HepG2 (cell line): ENCODE data around the gene ZBTB46. TPM values are rescaled to one million over a fixed set of nuclear protein-coding genes. Genes with fewer than 3 reads are reported as not detected.

ENCODE experiments used
- ATF7-NPFF ChIP-seq: sonication (generic); formaldehyde crosslinking; IDR thresholded peaks from 2 replicates; pipeline ENCODE4 v1.8.1; 2023; ENCODE audit warnings: mild to moderate bottlenecking, low read depth, missing genetic modification reagents, moderate library complexity
- FLYWCH1 ChIP-seq: sonication (generic); formaldehyde crosslinking; IDR thresholded peaks from 2 replicates; pipeline ENCODE4 v1.8.1; 2023; ENCODE audit warnings: mild to moderate bottlenecking, missing genetic modification reagents
- MATR3 ChIP-seq: sonication (generic); formaldehyde crosslinking; IDR thresholded peaks from 2 replicates; pipeline ENCODE4 v1.4.0; 2020; ENCODE audit warnings: missing genetic modification reagents
- NFATC3 ChIP-seq: sonication (generic); formaldehyde crosslinking; IDR thresholded peaks from 2 replicates; pipeline ENCODE4 v1.5.1; 2020; ENCODE audit warnings: mild to moderate bottlenecking, missing genetic modification reagents
- NFE2 ChIP-seq: sonication (generic); formaldehyde crosslinking; IDR thresholded peaks from 2 replicates; pipeline ENCODE4 v1.4.0; 2020; ENCODE audit warnings: missing genetic modification reagents
- REL ChIP-seq: sonication (generic); formaldehyde crosslinking; conservative IDR thresholded peaks from 2 replicates; pipeline ENCODE4 v1.8.0; 2022; ENCODE audit warnings: mild to moderate bottlenecking, missing genetic modification reagents, moderate library complexity
- RFX5 ChIP-seq: IDR thresholded peaks from 2 replicates; pipeline ENCODE4 v1.6.1; 2011; ENCODE audit warnings: low read depth, low read length, improper control_type of control experiment
- SP2 ChIP-seq: sonication (generic); formaldehyde crosslinking; IDR thresholded peaks from 2 replicates; pipeline ENCODE4 v1.5.1; 2020; ENCODE audit warnings: mild to moderate bottlenecking, missing genetic modification reagents
- TBX3 ChIP-seq: fragments of 450-650 bp; IDR thresholded peaks from 2 replicates; pipeline ENCODE4 v1.6.1; 2017; ENCODE audit warnings: antibody characterized with exemption, mild to moderate bottlenecking, inconsistent platforms, borderline replicate concordance
- TSC22D2 ChIP-seq: sonication (generic); formaldehyde crosslinking; IDR thresholded peaks from 2 replicates; pipeline ENCODE4 v1.5.1; 2020; ENCODE audit warnings: missing genetic modification reagents, mild to moderate bottlenecking, borderline replicate concordance
- YEATS4 ChIP-seq: sonication (generic); formaldehyde crosslinking; IDR thresholded peaks from 2 replicates; pipeline ENCODE4 v1.4.0; 2020; ENCODE audit warnings: missing genetic modification reagents, borderline replicate concordance
- ZNF282 ChIP-seq: fragments of 450-650 bp; IDR thresholded peaks from 2 replicates; pipeline ENCODE4 v1.6.1; 2018; ENCODE audit not compliant: partially characterized antibody
- ZNF749 ChIP-seq: sonication (generic); formaldehyde crosslinking; IDR thresholded peaks from 2 replicates; pipeline ENCODE4 v1.8.0; 2022; ENCODE audit warnings: mild to moderate bottlenecking, missing genetic modification reagents, moderate library complexity, borderline replicate concordance
- ZNF839 ChIP-seq: sonication (generic); formaldehyde crosslinking; IDR thresholded peaks from 2 replicates; pipeline ENCODE4 v1.4.0; 2020; ENCODE audit warnings: missing genetic modification reagents, mild to moderate bottlenecking, borderline replicate concordance
- ZSCAN25 ChIP-seq: sonication (generic); formaldehyde crosslinking; IDR thresholded peaks from 2 replicates; pipeline ENCODE4 v1.8.0; 2022; ENCODE audit warnings: mild to moderate bottlenecking, missing genetic modification reagents
- polyA plus RNA-seq, 8 experiments: library from polyadenylated mRNA; depleted of rRNA in 3 of 8; stranded (reverse) in 7 of 8; unstranded in 1 of 8; fragments of >200 nt; fragmentation: Illumina TruSeq in 4 of 8; extraction: Trizol in 4 of 8; gene quantifications; 2 replicates each; pipeline versions ENCODE4 v1.2.1 to v1.2.3, GENCODE V29; 2011 to 2016; ENCODE audit warnings: low read depth in 4 of 8, missing spikeins in 1 of 8, mixed read lengths in 1 of 8; ENCODE audit not compliant: insufficient read depth in 1 of 8
- total RNA-seq, 5 experiments: library from RNA; depleted of rRNA; stranded (reverse); fragments of >200 nt; fragmentation: Illumina TruSeq; extraction: Trizol; gene quantifications; 2 replicates each; pipeline ENCODE4 v1.2.3, GENCODE V29; 2016; ENCODE audit warnings: low read depth in 1 of 5
- TF ChIP-seq, protein P1 (sequence below): sonication (generic); formaldehyde crosslinking; IDR thresholded peaks from 2 replicates; pipeline ENCODE4 v1.8.0; 2022; ENCODE audit warnings: mild to moderate bottlenecking, missing genetic modification reagents, borderline replicate concordance
- TF ChIP-seq, protein P2 (sequence below): sonication (generic); formaldehyde crosslinking; IDR thresholded peaks from 2 replicates; pipeline ENCODE4 v1.4.0; 2020; ENCODE audit warnings: mild to moderate bottlenecking, missing genetic modification reagents
- TF ChIP-seq, protein P3 (sequence below): sonication (generic); formaldehyde crosslinking; IDR thresholded peaks from 2 replicates; pipeline ENCODE4 v1.5.1; 2020; ENCODE audit warnings: mild to moderate bottlenecking, missing genetic modification reagents, moderate library complexity
- TF ChIP-seq, protein P4 (sequence below): IDR thresholded peaks from 2 replicates; pipeline ENCODE4 v1.6.1; 2016; ENCODE audit warnings: missing compliant biosample characterization, missing genetic modification reagents, borderline replicate concordance
- TF ChIP-seq, protein P5 (sequence below): sonication (generic); formaldehyde crosslinking; IDR thresholded peaks from 2 replicates; pipeline ENCODE4 v1.5.0; 2020; ENCODE audit warnings: missing genetic modification reagents

ZBTB46 gene
- total and polyA plus RNA-seq, 2 of the 13 experiments (the other 11 are each of a cell fraction or from before 2014, with no cell fraction given) = 1.6 to 13.5 TPM

DNA sequence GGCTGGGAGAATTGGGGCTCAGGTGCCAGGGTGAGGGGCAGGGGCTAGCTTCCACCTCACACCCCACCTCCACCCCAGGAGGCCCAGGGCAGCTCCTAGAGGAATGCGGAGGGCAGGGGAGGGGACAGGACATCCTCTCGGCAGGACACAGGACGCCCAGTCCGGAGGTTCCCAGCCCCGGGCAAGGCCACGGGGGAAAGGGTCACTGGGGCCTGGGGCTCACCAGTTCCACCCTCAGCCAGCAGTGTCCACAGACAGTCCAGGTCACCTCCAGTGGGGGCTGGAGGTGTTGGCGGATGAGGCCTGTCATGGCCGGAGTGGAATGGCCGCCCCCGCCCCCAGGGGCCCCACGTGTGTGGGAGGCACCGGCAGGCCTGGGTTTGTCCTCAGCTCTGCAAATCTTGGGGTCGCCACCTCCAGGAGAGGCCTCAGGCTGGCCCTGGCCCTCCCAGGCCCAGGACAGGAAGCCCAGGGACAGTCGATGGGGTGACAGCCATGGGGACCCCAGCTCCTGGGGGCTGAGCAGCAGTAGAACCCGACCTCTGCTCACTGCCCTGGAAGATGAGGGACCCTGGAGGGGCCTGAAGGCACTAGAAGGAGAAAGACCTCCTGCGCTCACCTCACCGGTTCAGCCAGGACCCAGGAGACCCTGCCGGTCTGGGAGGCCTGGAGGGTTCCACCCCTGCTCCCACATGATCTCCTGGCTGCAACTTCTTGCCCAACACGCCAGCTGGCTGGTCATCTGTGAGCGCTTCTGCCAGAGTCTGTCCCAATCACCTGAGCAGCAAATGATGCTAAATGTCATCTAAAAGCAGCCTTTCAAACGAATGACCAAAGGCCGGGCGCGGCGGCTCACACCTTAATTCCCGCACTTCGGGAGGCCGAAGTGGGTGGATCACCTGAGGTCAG lies 17.2 kb upstream of the ZBTB46 start (continued):
- TF ChIP-seq, protein P1, sequence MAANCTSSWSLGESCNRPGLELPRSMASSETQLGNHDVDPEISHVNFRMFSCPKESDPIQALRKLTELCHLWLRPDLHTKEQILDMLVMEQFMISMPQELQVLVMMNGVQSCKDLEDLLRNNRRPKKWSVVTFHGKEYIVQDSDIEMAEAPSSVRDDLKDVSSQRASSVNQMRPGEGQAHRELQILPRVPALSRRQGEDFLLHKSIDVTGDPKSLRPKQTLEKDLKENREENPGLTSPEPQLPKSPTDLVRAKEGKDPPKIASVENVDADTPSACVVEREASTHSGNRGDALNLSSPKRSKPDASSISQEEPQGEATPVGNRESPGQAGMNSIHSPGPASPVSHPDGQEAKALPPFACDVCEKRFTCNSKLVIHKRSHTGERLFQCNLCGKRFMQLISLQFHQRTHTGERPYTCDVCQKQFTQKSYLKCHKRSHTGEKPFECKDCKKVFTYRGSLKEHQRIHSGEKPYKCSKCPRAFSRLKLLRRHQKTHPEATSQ (CRISPR knock-in tag) = no peak
- TF ChIP-seq REL (CRISPR knock-in tag) = no peak
- no peak for TF ChIP-seq TSC22D2 (CRISPR knock-in tag)
- TF ChIP-seq, protein P2, sequence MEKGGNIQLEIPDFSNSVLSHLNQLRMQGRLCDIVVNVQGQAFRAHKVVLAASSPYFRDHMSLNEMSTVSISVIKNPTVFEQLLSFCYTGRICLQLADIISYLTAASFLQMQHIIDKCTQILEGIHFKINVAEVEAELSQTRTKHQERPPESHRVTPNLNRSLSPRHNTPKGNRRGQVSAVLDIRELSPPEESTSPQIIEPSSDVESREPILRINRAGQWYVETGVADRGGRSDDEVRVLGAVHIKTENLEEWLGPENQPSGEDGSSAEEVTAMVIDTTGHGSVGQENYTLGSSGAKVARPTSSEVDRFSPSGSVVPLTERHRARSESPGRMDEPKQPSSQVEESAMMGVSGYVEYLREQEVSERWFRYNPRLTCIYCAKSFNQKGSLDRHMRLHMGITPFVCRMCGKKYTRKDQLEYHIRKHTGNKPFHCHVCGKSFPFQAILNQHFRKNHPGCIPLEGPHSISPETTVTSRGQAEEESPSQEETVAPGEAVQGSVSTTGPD (CRISPR knock-in tag) = no peak
- TF ChIP-seq YEATS4 = peak; percentile 56; the same call in 1 of the 2 replicates
- TF ChIP-seq MATR3 (CRISPR knock-in tag) = no peak
- TF ChIP-seq ZNF282 = no peak
- TF ChIP-seq, protein P3, sequence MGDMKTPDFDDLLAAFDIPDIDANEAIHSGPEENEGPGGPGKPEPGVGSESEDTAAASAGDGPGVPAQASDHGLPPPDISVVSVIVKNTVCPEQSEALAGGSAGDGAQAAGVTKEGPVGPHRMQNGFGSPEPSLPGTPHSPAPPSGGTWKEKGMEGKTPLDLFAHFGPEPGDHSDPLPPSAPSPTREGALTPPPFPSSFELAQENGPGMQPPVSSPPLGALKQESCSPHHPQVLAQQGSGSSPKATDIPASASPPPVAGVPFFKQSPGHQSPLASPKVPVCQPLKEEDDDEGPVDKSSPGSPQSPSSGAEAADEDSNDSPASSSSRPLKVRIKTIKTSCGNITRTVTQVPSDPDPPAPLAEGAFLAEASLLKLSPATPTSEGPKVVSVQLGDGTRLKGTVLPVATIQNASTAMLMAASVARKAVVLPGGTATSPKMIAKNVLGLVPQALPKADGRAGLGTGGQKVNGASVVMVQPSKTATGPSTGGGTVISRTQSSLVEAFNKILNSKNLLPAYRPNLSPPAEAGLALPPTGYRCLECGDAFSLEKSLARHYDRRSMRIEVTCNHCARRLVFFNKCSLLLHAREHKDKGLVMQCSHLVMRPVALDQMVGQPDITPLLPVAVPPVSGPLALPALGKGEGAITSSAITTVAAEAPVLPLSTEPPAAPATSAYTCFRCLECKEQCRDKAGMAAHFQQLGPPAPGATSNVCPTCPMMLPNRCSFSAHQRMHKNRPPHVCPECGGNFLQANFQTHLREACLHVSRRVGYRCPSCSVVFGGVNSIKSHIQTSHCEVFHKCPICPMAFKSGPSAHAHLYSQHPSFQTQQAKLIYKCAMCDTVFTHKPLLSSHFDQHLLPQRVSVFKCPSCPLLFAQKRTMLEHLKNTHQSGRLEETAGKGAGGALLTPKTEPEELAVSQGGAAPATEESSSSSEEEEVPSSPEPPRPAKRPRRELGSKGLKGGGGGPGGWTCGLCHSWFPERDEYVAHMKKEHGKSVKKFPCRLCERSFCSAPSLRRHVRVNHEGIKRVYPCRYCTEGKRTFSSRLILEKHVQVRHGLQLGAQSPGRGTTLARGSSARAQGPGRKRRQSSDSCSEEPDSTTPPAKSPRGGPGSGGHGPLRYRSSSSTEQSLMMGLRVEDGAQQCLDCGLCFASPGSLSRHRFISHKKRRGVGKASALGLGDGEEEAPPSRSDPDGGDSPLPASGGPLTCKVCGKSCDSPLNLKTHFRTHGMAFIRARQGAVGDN = peak; percentile 75
- TF ChIP-seq, protein P4, sequence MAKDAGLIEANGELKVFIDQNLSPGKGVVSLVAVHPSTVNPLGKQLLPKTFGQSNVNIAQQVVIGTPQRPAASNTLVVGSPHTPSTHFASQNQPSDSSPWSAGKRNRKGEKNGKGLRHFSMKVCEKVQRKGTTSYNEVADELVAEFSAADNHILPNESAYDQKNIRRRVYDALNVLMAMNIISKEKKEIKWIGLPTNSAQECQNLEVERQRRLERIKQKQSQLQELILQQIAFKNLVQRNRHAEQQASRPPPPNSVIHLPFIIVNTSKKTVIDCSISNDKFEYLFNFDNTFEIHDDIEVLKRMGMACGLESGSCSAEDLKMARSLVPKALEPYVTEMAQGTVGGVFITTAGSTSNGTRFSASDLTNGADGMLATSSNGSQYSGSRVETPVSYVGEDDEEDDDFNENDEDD (CRISPR knock-in tag) = peak; percentile 9; the same call in 1 of the 2 replicates
- TF ChIP-seq, protein P5, sequence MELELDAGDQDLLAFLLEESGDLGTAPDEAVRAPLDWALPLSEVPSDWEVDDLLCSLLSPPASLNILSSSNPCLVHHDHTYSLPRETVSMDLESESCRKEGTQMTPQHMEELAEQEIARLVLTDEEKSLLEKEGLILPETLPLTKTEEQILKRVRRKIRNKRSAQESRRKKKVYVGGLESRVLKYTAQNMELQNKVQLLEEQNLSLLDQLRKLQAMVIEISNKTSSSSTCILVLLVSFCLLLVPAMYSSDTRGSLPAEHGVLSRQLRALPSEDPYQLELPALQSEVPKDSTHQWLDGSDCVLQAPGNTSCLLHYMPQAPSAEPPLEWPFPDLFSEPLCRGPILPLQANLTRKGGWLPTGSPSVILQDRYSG (CRISPR knock-in tag) = no peak
- no peak for TF ChIP-seq NFE2 (CRISPR knock-in tag)
- no peak for TF ChIP-seq ATF7-NPFF (CRISPR knock-in tag)
- TF ChIP-seq ZNF839 (CRISPR knock-in tag) = no peak
- TF ChIP-seq RFX5 = no peak
- TF ChIP-seq ZSCAN25 = no peak
- TF ChIP-seq TBX3 = no peak
- TF ChIP-seq SP2 (CRISPR knock-in tag) = no peak
- TF ChIP-seq NFATC3 (CRISPR knock-in tag) = no peak
- no peak for TF ChIP-seq ZNF749
- TF ChIP-seq FLYWCH1 = no peak
